K562 (cell line): ENCODE results near the gene MRPL40. TPM values are rescaled to one million over a fixed set of nuclear protein-coding genes. Genes with fewer than 3 reads are reported as not detected.

Source experiments
- AFF1 ChIP-seq, 2 experiments: fragments of 450-650 bp; IDR thresholded peaks; 2 replicates each; pipeline ENCODE4 v1.6.1; 2018; ENCODE audit warnings: mild to moderate bottlenecking in 2 of 2, low read depth in 1 of 2; ENCODE audit not compliant: partially characterized antibody in 2 of 2
- CC2D1A ChIP-seq: fragments of 450-650 bp; IDR thresholded peaks from 2 replicates; pipeline ENCODE4 v1.6.1; 2017; ENCODE audit warnings: mild to moderate bottlenecking
- CCAR2 ChIP-seq: fragments of 200-400 bp; formaldehyde crosslinking; IDR thresholded peaks from 2 replicates; pipeline ENCODE4 v1.6.1; 2017; ENCODE audit warnings: mild to moderate bottlenecking, low read depth, low read length
- E2F6 ChIP-seq, 2 experiments: IDR thresholded peaks; 2 replicates each; pipeline ENCODE4 v1.6.1; 2011; ENCODE audit warnings: borderline replicate concordance in 1 of 2, control low read depth in 1 of 2, low read depth in 1 of 2, low read length in 1 of 2, mild to moderate bottlenecking in 1 of 2, mixed read lengths in 1 of 2, moderate library complexity in 1 of 2; ENCODE audit not compliant: insufficient read depth in 1 of 2, insufficient read length in 1 of 2, poor library complexity in 1 of 2, severe bottlenecking in 1 of 2; ENCODE audit errors: extremely low read depth in 1 of 2
- GATAD2B ChIP-seq: fragments of 450-650 bp; IDR thresholded peaks from 2 replicates; pipeline ENCODE4 v1.6.1; 2017; ENCODE audit warnings: mild to moderate bottlenecking, borderline replicate concordance
- HMGN3 ChIP-seq: IDR thresholded peaks from 2 replicates; pipeline ENCODE4 v1.6.1; 2011; ENCODE audit warnings: borderline replicate concordance, low read depth, mild to moderate bottlenecking, mixed read lengths, low read length; ENCODE audit not compliant: insufficient read length; ENCODE audit errors: extremely low read depth
- LARP7 ChIP-seq: fragments of 450-650 bp; IDR thresholded peaks from 2 replicates; pipeline ENCODE4 v1.6.1; 2016
- NR0B1 ChIP-seq: fragments of 450-650 bp; IDR thresholded peaks from one replicate; pipeline ENCODE4 v1.6.1; 2018; ENCODE audit warnings: mild to moderate bottlenecking, moderate library complexity; ENCODE audit not compliant: partially characterized antibody
- NR4A1 ChIP-seq, 2 experiments: fragments of 250-450 bp in 1 of 2; fragments of 450-650 bp in 1 of 2; sonication (Bioruptor Pico) in 1 of 2; IDR thresholded peaks; 2 replicates each; pipeline versions ENCODE4 v1.4.0 to v1.6.1; 2016 to 2020; ENCODE audit warnings: mild to moderate bottlenecking in 2 of 2, missing compliant biosample characterization in 1 of 2, missing genetic modification characterization in 1 of 2, moderate library complexity in 1 of 2
- POLR2A ChIP-seq: fragments of 450-650 bp; conservative IDR thresholded peaks from 2 replicates; pipeline ENCODE4 v1.6.1; 2016
- POLR2AphosphoS2 ChIP-seq: IDR thresholded peaks from 2 replicates; pipeline ENCODE4 v1.6.1; 2012; ENCODE audit warnings: low read length, improper control_type of control experiment
- POLR2B ChIP-seq: fragments of 450-650 bp; IDR thresholded peaks from 2 replicates; pipeline ENCODE4 v1.6.1; 2018; ENCODE audit warnings: low read depth; ENCODE audit not compliant: partially characterized antibody
- POLR2G ChIP-seq: fragments of 200-400 bp; formaldehyde crosslinking; IDR thresholded peaks from 2 replicates; pipeline ENCODE4 v1.6.1; 2017; ENCODE audit warnings: low read depth, mild to moderate bottlenecking, antibody characterized with exemption, low read length, moderate library complexity
- PPARD ChIP-seq: fragments of 250-450 bp; sonication (Bioruptor Pico); IDR thresholded peaks from 2 replicates; pipeline ENCODE4 v1.8.0; 2022; ENCODE audit warnings: inconsistent platforms, mild to moderate bottlenecking, moderate library complexity
- PYGO2 ChIP-seq: fragments of 450-650 bp; IDR thresholded peaks from 2 replicates; pipeline ENCODE4 v1.6.1; 2016; ENCODE audit warnings: mild to moderate bottlenecking, missing genetic modification characterization, moderate library complexity, missing compliant biosample characterization
- RBBP5 ChIP-seq: fragments of 200-600 bp; sonication (generic); IDR thresholded peaks from 2 replicates; pipeline ENCODE4 v1.6.1; 2012; ENCODE audit warnings: borderline replicate concordance, mild to moderate bottlenecking, low read length, control low read depth, inconsistent platforms; ENCODE audit not compliant: insufficient read depth, poor library complexity, severe bottlenecking
- RNF2 ChIP-seq: sonication (generic); IDR thresholded peaks from 2 replicates; pipeline ENCODE4 v1.6.1; 2016
- SAFB2 ChIP-seq: fragments of 200-400 bp; formaldehyde crosslinking; IDR thresholded peaks from 2 replicates; pipeline ENCODE4 v1.6.1; 2018; ENCODE audit warnings: borderline replicate concordance, low read length, low read depth, moderate library complexity; ENCODE audit not compliant: severe bottlenecking
- TAF7 ChIP-seq: fragments of 450-650 bp; IDR thresholded peaks from 2 replicates; pipeline ENCODE4 v1.6.1; 2016; ENCODE audit warnings: missing genetic modification characterization, missing compliant biosample characterization
- YY1 ChIP-seq, 3 experiments: IDR thresholded peaks; 2 replicates each; pipeline ENCODE4 v1.6.1; 2011; ENCODE audit warnings: low read length in 2 of 3, mild to moderate bottlenecking in 2 of 3, moderate library complexity in 2 of 3, borderline replicate concordance in 1 of 3, control low read depth in 1 of 3, low read depth in 1 of 3; ENCODE audit not compliant: insufficient read depth in 3 of 3, insufficient replicate concordance in 2 of 3, control insufficient read depth in 1 of 3, insufficient read length in 1 of 3; ENCODE audit errors: extremely low read depth in 1 of 3
- ZNF12 ChIP-seq: sonication (generic); formaldehyde crosslinking; IDR thresholded peaks from 2 replicates; pipeline ENCODE4 v1.4.0; 2020; ENCODE audit warnings: mild to moderate bottlenecking, missing genetic modification reagents
- ZNF444 ChIP-seq: fragments of 250-450 bp; sonication (Bioruptor Pico); IDR thresholded peaks from 2 replicates; pipeline ENCODE4 v1.4.0; 2020; ENCODE audit warnings: mild to moderate bottlenecking, moderate library complexity
- polyA plus RNA-seq, 8 experiments: library from polyadenylated mRNA; depleted of rRNA in 4 of 8; stranded (reverse) in 5 of 8; unstranded in 3 of 8; fragments of >200 nt; fragmentation: Nextera tagmentation in 2 of 8; fragmentation: Illumina TruSeq in 1 of 8; extraction: Ambion mirVana in 2 of 8; extraction: Trizol in 1 of 8; gene quantifications; 2 replicates each; pipeline versions ENCODE4 v1.2.1 to v1.2.3, GENCODE V29; 2011 to 2014; ENCODE audit warnings: inconsistent platforms in 1 of 8, missing spikeins in 1 of 8
- total RNA-seq, 7 experiments: library from RNA; depleted of rRNA in 6 of 7; stranded (reverse); fragments of >200 nt in 6 of 7; fragmentation: Illumina TruSeq in 2 of 7; extraction: Trizol in 2 of 7; gene quantifications; 2 replicates each; pipeline versions ENCODE4 v1.2.1 to v1.2.3, GENCODE V29; 2011 to 2021; ENCODE audit warnings: low replicate concordance in 1 of 7

Gene MRPL40
- total and polyA plus RNA-seq, 9 of the 15 experiments (the other 6 are each of a cell fraction or from before 2014, with no cell fraction given): 132 to 652 (median 208) TPM

- TF ChIP-seq LARP7: no peak
- TF ChIP-seq NR4A1 (CRISPR knock-in tag; IDR thresholded peaks at IDR 0.05): 0 out of 2 replicates have a peak, but pooled peaks have one; percentile 2
- no peak for TF ChIP-seq NR4A1 (tag; IDR thresholded peaks at IDR 0.05)
- TF ChIP-seq POLR2A: no peak
- TF ChIP-seq POLR2G: peak; percentile 94
- no peak for TF ChIP-seq SAFB2
- peak; percentile 99 for TF ChIP-seq RBBP5
- no peak for TF ChIP-seq POLR2B
- no peak for TF ChIP-seq PPARD (CRISPR knock-in tag)
- TF ChIP-seq CC2D1A: no peak
- TF ChIP-seq HMGN3: no peak
- TF ChIP-seq NR0B1: no peak
- no peak for TF ChIP-seq GATAD2B
- TF ChIP-seq POLR2AphosphoS2: no peak
- no peak for TF ChIP-seq CCAR2
- no peak for TF ChIP-seq AFF1 (IDR thresholded peaks at IDR 0.05; ENCODE audit: low read depth in 1 of 2, partially characterized antibody in 2 of 2)
- TF ChIP-seq E2F6 (IDR thresholded peaks at IDR 0.05; ENCODE audit: borderline replicate concordance in 1 of 2, extremely low read depth in 1 of 2, insufficient read depth in 1 of 2, insufficient read length in 1 of 2, low read depth in 1 of 2, low read length in 1 of 2, poor library complexity in 1 of 2, severe bottlenecking in 1 of 2): peak in 1 of 2 experiments; percentile 32
- TF ChIP-seq PYGO2 (tag): no peak
- 0 out of 2 replicates have a peak, but pooled peaks have one; percentile 45 for TF ChIP-seq TAF7
- TF ChIP-seq ZNF12 (CRISPR knock-in tag): no peak
- no peak for TF ChIP-seq RNF2
- TF ChIP-seq YY1 (IDR thresholded peaks at IDR 0.05; ENCODE audit: borderline replicate concordance in 1 of 3, control insufficient read depth in 1 of 3, extremely low read depth in 1 of 3, insufficient read depth in 3 of 3, insufficient read length in 1 of 3, insufficient replicate concordance in 2 of 3, low read depth in 1 of 3, low read length in 2 of 3): no peak
- no peak for TF ChIP-seq ZNF444
Measured at GRCh38 chr22:19478901-19479354, 46.6 kb downstream of the MRPL40 start, which contains the start of gene UFD1 (continued).
